K562 (cell line): ENCODE data around the gene BMAL2. TPM values are rescaled to one million over a fixed set of nuclear protein-coding genes. Genes with fewer than 3 reads are reported as not detected.

Experiments
- ATAC-seq: fragments of 200-7000 bp; cut with Tn5 transposase; 3 replicates; pipeline ENCODE4 v1.9.1; 2020; ENCODE audit warnings: moderate library complexity
- BruUV-seq: library from RNA; stranded (reverse); fragments of 400-500 nt; replicated peaks from 2 replicates; lab custom pipeline; 2021; lab: Mats Ljungman, UMichigan
- CTCF ChIA-PET: fragments of 300-600 bp; formaldehyde crosslinking; extraction: SDS; loops from one replicate; lab custom pipeline; 2021; ENCODE audit warnings: low intra/inter-chr PET ratio; lab: Yijun Ruan, JAX
- POLR2A ChIA-PET: fragments of 300-600, 350-650 bp; sonication (Branson Sonifier 250); formaldehyde crosslinking; extraction: SDS; loops from one replicate; lab custom pipeline; 2021; ENCODE audit warnings: antibody characterized with exemption, inconsistent platforms; lab: Yijun Ruan, JAX
- DNase-seq, 4 experiments: peaks; one replicate each; pipeline versions ENCODE4 v3.0.0 to v3.0.0-alpha.2; 2011 to 2018; ENCODE audit warnings: low spot score in 3 of 4, mixed read lengths in 3 of 4; ENCODE audit errors: extremely low read depth in 1 of 4
- FAIRE-seq: peaks from 2 replicates; lab custom pipeline; 2011; peaks lifted over from hg19 to GRCh38; lab: Jason Lieb, UNC
- H2AFZ ChIP-seq: 2 replicates; pipeline ENCODE4 v1.6.0; 2011; ENCODE audit warnings: low read depth, low read length, control low read depth, inconsistent platforms
- H3K27ac ChIP-seq: fragments of 200-600 bp; 3 replicates; pipeline ENCODE4 v1.8.0; 2011; ENCODE audit warnings: low read depth, mild to moderate bottlenecking, control low read depth, inconsistent platforms, low read length, moderate library complexity, mixed read lengths; ENCODE audit errors: extremely low read depth
- H3K27me3 ChIP-seq, 2 experiments: fragments of 300-600 bp in 1 of 2; 2 replicates in 1 of 2; 3 replicates in 1 of 2; pipeline versions ENCODE4 v1.6.0 to v1.8.0; 2011; ENCODE audit warnings: inconsistent platforms in 2 of 2, low read length in 2 of 2, mild to moderate bottlenecking in 1 of 2, mixed read lengths in 1 of 2, moderate library complexity in 1 of 2; ENCODE audit not compliant: control insufficient read depth in 2 of 2, insufficient read depth in 2 of 2
- H3K36me3 ChIP-seq: fragments of 300-600 bp; 3 replicates; pipeline ENCODE4 v1.8.0; 2011; ENCODE audit warnings: mild to moderate bottlenecking, low read length, inconsistent platforms; ENCODE audit not compliant: control insufficient read depth, insufficient read depth
- H3K4me1 ChIP-seq, 2 experiments: fragments of 200-600 bp in 1 of 2; replicated peaks in 1 of 2; 2 replicates in 1 of 2; 3 replicates in 1 of 2; pipeline versions ENCODE4 v1.5.1 to v1.8.0; 2011; ENCODE audit warnings: inconsistent platforms in 2 of 2, low read length in 2 of 2, mild to moderate bottlenecking in 1 of 2, mixed read lengths in 1 of 2, moderate library complexity in 1 of 2; ENCODE audit not compliant: control insufficient read depth in 2 of 2, insufficient read depth in 2 of 2
- H3K4me2 ChIP-seq: 2 replicates; pipeline ENCODE4 v1.6.1; 2011; ENCODE audit warnings: low read length, control low read depth, inconsistent platforms, mixed read lengths; ENCODE audit not compliant: insufficient read depth
- H3K4me3 ChIP-seq: fragments of 200-600 bp; sonication (generic), shearing (Covaris generic); 2 replicates; pipeline ENCODE4 v1.5.1; 2016; ENCODE audit warnings: control low read depth, inconsistent platforms
- H3K79me2 ChIP-seq: fragments of 200-600 bp; 3 replicates; pipeline ENCODE4 v1.8.0; 2011; ENCODE audit warnings: low read length, inconsistent platforms; ENCODE audit not compliant: control insufficient read depth, insufficient read depth
- H3K9ac ChIP-seq, 2 experiments: 2 replicates each; pipeline versions ENCODE4 v1.6.0 to v1.6.1; 2011; ENCODE audit warnings: low read depth in 2 of 2, low read length in 2 of 2, control low read depth in 1 of 2, inconsistent platforms in 1 of 2, mild to moderate bottlenecking in 1 of 2, mixed read lengths in 1 of 2; ENCODE audit not compliant: insufficient read depth in 1 of 2
- H3K9me1 ChIP-seq: one replicate; pipeline ENCODE4 v1.6.0; 2011; ENCODE audit warnings: inconsistent platforms, mild to moderate bottlenecking, low read length, moderate library complexity; ENCODE audit not compliant: control insufficient read depth, insufficient read depth
- H3K9me3 ChIP-seq: replicated peaks from 2 replicates; pipeline ENCODE4 v1.5.1; 2011; ENCODE audit warnings: low read depth, low read length, inconsistent platforms; ENCODE audit not compliant: control insufficient read depth, insufficient read depth
- H4K20me1 ChIP-seq: replicated peaks from 2 replicates; pipeline ENCODE4 v1.6.1; 2011; ENCODE audit warnings: low read length, inconsistent platforms, mixed read lengths; ENCODE audit not compliant: control insufficient read depth, insufficient read depth
- ATF4 ChIP-seq: fragments of 450-650 bp; formaldehyde crosslinking; IDR thresholded peaks from 2 replicates; pipeline ENCODE4 v1.4.0; 2022; ENCODE audit warnings: mild to moderate bottlenecking, moderate library complexity
- CCAR2 ChIP-seq: fragments of 200-400 bp; formaldehyde crosslinking; IDR thresholded peaks from 2 replicates; pipeline ENCODE4 v1.6.1; 2017; ENCODE audit warnings: mild to moderate bottlenecking, low read depth, low read length
- CEBPB ChIP-seq: fragments of 450-650 bp; IDR thresholded peaks from 2 replicates; pipeline ENCODE4 v1.6.1; 2016; ENCODE audit warnings: missing genetic modification characterization, missing compliant biosample characterization
- NEUROD1 ChIP-seq: fragments of 150-350 bp; IDR thresholded peaks from 2 replicates; pipeline ENCODE4 v1.6.1; 2014; ENCODE audit warnings: borderline replicate concordance, low read length, low read depth; ENCODE audit not compliant: partially characterized antibody
- NR4A1 ChIP-seq, 2 experiments: fragments of 250-450 bp in 1 of 2; fragments of 450-650 bp in 1 of 2; sonication (Bioruptor Pico) in 1 of 2; IDR thresholded peaks; 2 replicates each; pipeline versions ENCODE4 v1.4.0 to v1.6.1; 2016 to 2020; ENCODE audit warnings: mild to moderate bottlenecking in 2 of 2, missing compliant biosample characterization in 1 of 2, missing genetic modification characterization in 1 of 2, moderate library complexity in 1 of 2
- PRMT5 ChIP-seq: sonication (generic); formaldehyde crosslinking; IDR thresholded peaks from 2 replicates; pipeline ENCODE4 v1.5.0; 2020; ENCODE audit warnings: missing genetic modification reagents
- RBFOX2 ChIP-seq: fragments of 200-400 bp; formaldehyde crosslinking; IDR thresholded peaks from 2 replicates; pipeline ENCODE4 v1.6.1; 2017; ENCODE audit warnings: low read depth, mild to moderate bottlenecking, low read length, moderate library complexity
- RBM17 ChIP-seq: fragments of 200-400 bp; formaldehyde crosslinking; IDR thresholded peaks from 2 replicates; pipeline ENCODE4 v1.6.1; 2017; ENCODE audit warnings: low read depth, mild to moderate bottlenecking, low read length, borderline replicate concordance
- SIRT6 ChIP-seq: IDR thresholded peaks from one replicate; pipeline ENCODE4 v1.6.1; 2012; ENCODE audit warnings: low read depth, mild to moderate bottlenecking, control low read depth, inconsistent platforms, low read length, moderate library complexity
- SRF ChIP-seq, 2 experiments: fragments of 250-450, 450-650 bp in 1 of 2; sonication (Bioruptor Pico) in 1 of 2; sonication (generic) in 1 of 2; formaldehyde crosslinking; IDR thresholded peaks; 2 replicates each; pipeline versions ENCODE4 v1.5.0 to v1.5.1; 2020 to 2022; ENCODE audit warnings: mild to moderate bottlenecking in 1 of 2, missing genetic modification reagents in 1 of 2
- STAT5A ChIP-seq: IDR thresholded peaks from 2 replicates; pipeline ENCODE4 v1.6.1; 2012; ENCODE audit warnings: low read length, inconsistent platforms, borderline replicate concordance
- STAT5B ChIP-seq: fragments of 250-450 bp; sonication (Bioruptor Pico); IDR thresholded peaks from 2 replicates; pipeline ENCODE4 v1.8.0; 2021; ENCODE audit warnings: mild to moderate bottlenecking, inconsistent platforms
- ZKSCAN8 ChIP-seq: fragments of 200-800 bp; sonication (Bioruptor generic); IDR thresholded peaks from 2 replicates; pipeline ENCODE4 v1.6.1; 2016; ENCODE audit warnings: missing genetic modification characterization, missing compliant biosample characterization
- WGBS: fragments of 100-300 bp; shearing (Covaris generic); methylation state at CpG from one replicate; pipeline ENCODE4 v1.1.6; 2016; ENCODE audit warnings: low coverage, mixed read lengths; ENCODE audit not compliant: insufficient coverage; ENCODE audit errors: missing lambda C conversion rate; 5-methylcytosine and 5-hydroxymethylcytosine counted together
- in situ Hi-C: fragments of 300-500 bp; cut with MboI; formaldehyde crosslinking; loops from 4 replicates; pipeline ENCODE4 v1.15.0; 2018; ENCODE audit warnings: inconsistent platforms, mixed read lengths
- intact Hi-C: fragments of 100-400 bp; cut with micrococcal nuclease; formaldehyde crosslinking; loops from 2 replicates; pipeline ENCODE4 v1.14.2; 2022
- polyA plus RNA-seq, 8 experiments: library from polyadenylated mRNA; depleted of rRNA in 4 of 8; stranded (reverse) in 5 of 8; unstranded in 3 of 8; fragments of >200 nt; fragmentation: Nextera tagmentation in 2 of 8; fragmentation: Illumina TruSeq in 1 of 8; extraction: Ambion mirVana in 2 of 8; extraction: Trizol in 1 of 8; gene quantifications; 2 replicates each; pipeline versions ENCODE4 v1.2.1 to v1.2.3, GENCODE V29; 2011 to 2014; ENCODE audit warnings: inconsistent platforms in 1 of 8, missing spikeins in 1 of 8
- total RNA-seq, 7 experiments: library from RNA; depleted of rRNA in 6 of 7; stranded (reverse); fragments of >200 nt in 6 of 7; fragmentation: Illumina TruSeq in 2 of 7; extraction: Trizol in 2 of 7; gene quantifications; 2 replicates each; pipeline versions ENCODE4 v1.2.1 to v1.2.3, GENCODE V29; 2011 to 2021; ENCODE audit warnings: low replicate concordance in 1 of 7

BMAL2 gene
- total and polyA plus RNA-seq, 9 of the 15 experiments (the other 6 are each of a cell fraction or from before 2014, with no cell fraction given) = 0.01 to 1.1 (median 0.50) TPM

DNA sequence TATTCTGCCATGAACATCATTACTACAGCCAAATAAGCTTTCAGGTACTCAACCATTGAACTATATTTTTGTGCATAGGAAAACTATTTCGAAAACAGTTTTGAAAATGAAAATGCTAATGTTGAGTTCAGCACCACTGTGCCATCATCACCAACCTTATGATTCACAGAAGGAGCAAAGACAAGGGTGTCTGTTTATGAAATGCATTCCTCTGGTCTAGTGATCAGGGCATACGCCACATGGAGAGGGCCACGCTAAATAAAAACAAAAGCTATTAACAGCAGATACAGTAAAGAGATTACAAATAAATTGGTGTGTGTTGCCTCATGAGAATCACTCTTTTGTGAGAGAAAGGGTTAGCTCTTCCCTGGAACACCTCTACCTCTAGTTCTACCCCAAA lies 43.2 kb upstream of the BMAL2 start:
- no peak for TF ChIP-seq SRF (CRISPR knock-in tag; IDR thresholded peaks at IDR 0.05)
- TF ChIP-seq STAT5A = no peak
- TF ChIP-seq CEBPB (tag) = no peak
- no peak for TF ChIP-seq NR4A1 (CRISPR knock-in tag; IDR thresholded peaks at IDR 0.05)
- no peak for TF ChIP-seq NR4A1 (tag; IDR thresholded peaks at IDR 0.05)
- no peak for TF ChIP-seq SIRT6
- TF ChIP-seq RBM17 = no peak
- TF ChIP-seq RBFOX2 = no peak
- no peak for TF ChIP-seq ATF4
- TF ChIP-seq CCAR2 = no peak
- no peak for TF ChIP-seq NEUROD1
- TF ChIP-seq ZKSCAN8 (CRISPR knock-in tag) = no peak
- TF ChIP-seq PRMT5 (CRISPR knock-in tag) = no peak
- no peak for TF ChIP-seq STAT5B
- TF ChIP-seq, all 486 proteins: peak for 0
- POLR2A ChIA-PET = no interaction called here
- Histone ChIP-seq H3K4me2 (no peak overlapping the region), H3K27ac (no peak overlapping the region), H2AFZ (no peak overlapping the region), H4K20me1 (peaks cover 2% of the 10 kb centered on the region; the same call in 1 of the 2 replicates), H3K9me3 (no peaks in the 10 kb centered on the region), H3K9ac (no peak overlapping the region), H3K27me3 (no peaks in the 10 kb centered on the region), H3K36me3 (no peaks in the 10 kb centered on the region), H3K9me1 (no peaks in the 10 kb centered on the region), H3K79me2 (no peaks in the 10 kb centered on the region), H3K4me3 (no peak overlapping the region), H3K4me1 (no peaks in the 10 kb centered on the region)
- 3% methylated on average over 3 of the region's 3 CpGs for WGBS
- in situ Hi-C loops = no loop called here
- ATAC-seq (no peak), DNase-seq (no peak), FAIRE-seq (no peak)
- intact Hi-C loops = no loop called here
- CTCF ChIA-PET = no interaction called here
- no TSS peak for BruUV-seq
